Mucosa of descending colon (tissue), 3 donors: ENCODE measurements around the gene GALNTL6. TPM values are rescaled to one million over a fixed set of nuclear protein-coding genes. Genes with fewer than 3 reads are reported as not detected.

Experiments
- ATAC-seq: fragments of 200-7000 bp; cut with Tn5 transposase; one replicate; pipeline ENCODE4 v1.9.1; 2020; ENCODE audit warnings: mild to moderate bottlenecking, moderate library complexity
- DNase-seq, 3 donors: peaks; one replicate each; pipeline ENCODE4 v3.0.0-alpha.2; 2020
- H3K36me3 ChIP-seq: fragments of 200-600 bp; one replicate; pipeline ENCODE4 v1.8.0; 2021; ENCODE audit warnings: low read depth, mild to moderate bottlenecking
- H3K4me1 ChIP-seq: fragments of 200-600 bp; one replicate; pipeline ENCODE4 v1.8.0; 2021; ENCODE audit warnings: low read depth, mild to moderate bottlenecking
- H3K4me3 ChIP-seq: fragments of 200-600 bp; one replicate; pipeline ENCODE4 v1.8.0; 2021; ENCODE audit warnings: mild to moderate bottlenecking
- H3K9me3 ChIP-seq: fragments of 200-600 bp; one replicate; pipeline ENCODE4 v1.8.0; 2021; ENCODE audit warnings: mild to moderate bottlenecking
- CTCF ChIP-seq: fragments of 200-600 bp; IDR thresholded peaks from one replicate; pipeline ENCODE4 v1.8.0; 2022; ENCODE audit warnings: antibody characterized with exemption, mild to moderate bottlenecking
- intact Hi-C, 2 donors: fragments of 100-400 bp; cut with DNase I in 1 of 2; cut with micrococcal nuclease in 1 of 2; formaldehyde crosslinking; loops; one replicate each; pipeline versions ENCODE4 v1.11.0 to v1.11.1; 2022; cut with DNase I, micrococcal nuclease
- total RNA-seq, 3 donors: library from RNA; stranded (reverse); fragmentation: NEBNext Ultra II Directional in 2 of 3; extraction: Animal tissue kit (Norgen Biotek cat#: 25700) in 2 of 3; gene quantifications; one replicate each; pipeline versions ENCODE4 v1.2.1 to v1.2.4, GENCODE V29; 2021 to 2023
- donor health status: DM: no; HTN: no; CAD: no; lungs with moderate emphysema.
- donor health status: DM: no; HTN: no; CAD: no.
- donor health status: DM: no; HTN: yes; CAD: no.

GALNTL6 gene
- total RNA-seq, 3 donors from 2014 or later = 0.12 to 0.27 (median 0.19) TPM

GRCh38 chr4:172485007-172485406 lies 671.8 kb downstream of the GALNTL6 start:
- ATAC-seq (no peak), DNase-seq (no peak)
- Histone ChIP-seq H3K4me3 (no peak overlapping the region), H3K4me1 (no peaks in the 10 kb centered on the region), H3K9me3 (peaks cover 12% of the 10 kb centered on the region), H3K36me3 (no peaks in the 10 kb centered on the region)
- no peak for TF ChIP-seq CTCF
- intact Hi-C loops = no loop called here

GRCh38 chr4:172486531-172486930 lies 673.3 kb downstream of the GALNTL6 start:
- intact Hi-C loops = no loop called here
- TF ChIP-seq CTCF = no peak

DNA sequence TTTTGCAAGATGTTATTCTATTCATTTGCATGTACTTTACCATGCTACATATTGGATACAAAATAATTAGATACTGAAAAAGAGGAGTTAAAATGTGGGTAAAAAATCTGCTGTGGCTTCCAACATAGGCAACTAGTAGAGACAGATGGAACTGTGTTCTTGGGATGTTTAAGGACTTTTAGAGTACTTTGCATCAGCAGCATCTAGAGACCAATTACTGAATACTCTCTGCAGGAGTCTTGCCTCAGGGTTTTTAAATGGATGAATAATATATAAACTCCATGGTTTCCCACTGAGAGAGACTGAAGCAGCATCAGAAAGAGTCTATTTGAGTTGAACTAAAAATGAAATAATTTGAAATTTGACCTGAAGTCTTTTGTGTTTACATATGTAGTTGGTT lies 676.7 kb downstream of the GALNTL6 start:
- no peak for TF ChIP-seq CTCF

More at GRCh38 chr4:172486531-172486930, 673.3 kb downstream of the GALNTL6 start:
- no peak overlapping the region for H3K4me3 ChIP-seq
- H3K4me1 ChIP-seq = no peaks in the 10 kb centered on the region
- ATAC-seq (no peak), DNase-seq (no peak)
- H3K9me3 ChIP-seq = peaks cover 11% of the 10 kb centered on the region
- H3K36me3 ChIP-seq = no peaks in the 10 kb centered on the region

DNA sequence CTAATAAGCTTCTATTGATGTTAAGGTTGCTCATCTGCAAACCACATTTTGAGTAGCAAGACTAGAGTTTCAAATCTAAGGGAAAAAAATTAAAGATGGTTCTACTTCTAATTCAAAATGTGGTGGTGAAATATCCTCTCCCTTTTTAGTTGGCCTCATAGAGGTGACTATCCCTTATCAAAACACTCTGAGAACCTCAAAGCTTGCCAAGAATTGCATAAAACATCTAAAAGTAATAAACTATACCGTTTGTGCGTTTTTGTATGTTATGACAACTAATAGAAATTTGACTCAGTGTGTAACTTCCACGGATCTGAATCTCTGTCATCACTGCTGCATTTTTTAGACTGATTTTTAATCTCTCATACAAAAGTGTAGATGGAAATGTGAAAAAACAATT lies 682.6 kb downstream of the GALNTL6 start:
- DNase-seq (no peak), ATAC-seq (no peak)
- no peaks in the 10 kb centered on the region for H3K9me3 ChIP-seq
- intact Hi-C loops = no loop called here
- no peaks in the 10 kb centered on the region for H3K36me3 ChIP-seq
- TF ChIP-seq CTCF = no peak
- H3K4me1 ChIP-seq = no peaks in the 10 kb centered on the region
- no peak overlapping the region for H3K4me3 ChIP-seq

More for the DNA sequence above, 676.7 kb downstream of the GALNTL6 start:
- Histone ChIP-seq H3K36me3 (no peaks in the 10 kb centered on the region), H3K9me3 (no peaks in the 10 kb centered on the region), H3K4me1 (no peaks in the 10 kb centered on the region), H3K4me3 (no peak overlapping the region)
- DNase-seq = no peak
- ATAC-seq = no peak
- intact Hi-C loops = no loop called here

DNA sequence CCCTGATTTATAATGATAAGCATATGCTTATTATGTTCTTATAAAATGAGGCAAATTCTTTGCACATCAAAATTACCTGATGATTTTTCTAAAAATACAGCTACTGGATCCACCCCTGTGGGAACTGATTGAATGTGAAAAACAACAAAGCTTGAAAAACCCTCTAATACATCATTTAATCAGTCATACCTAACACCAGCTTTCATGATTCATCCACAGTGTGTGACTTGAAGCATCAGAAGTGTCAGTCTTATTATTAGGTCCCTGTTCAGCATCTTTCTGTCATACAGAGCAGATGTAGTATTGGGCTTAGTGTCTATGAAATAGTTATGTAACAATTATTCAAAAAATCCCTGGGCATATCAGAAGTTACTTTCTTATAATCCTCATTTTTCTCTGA lies 684.1 kb downstream of the GALNTL6 start:
- DNase-seq (no peak), ATAC-seq (no peak)
- TF ChIP-seq CTCF = no peak
- Histone ChIP-seq H3K36me3 (no peaks in the 10 kb centered on the region), H3K9me3 (no peaks in the 10 kb centered on the region), H3K4me3 (no peak overlapping the region), H3K4me1 (no peaks in the 10 kb centered on the region)
- intact Hi-C loops = no loop called here

DNA sequence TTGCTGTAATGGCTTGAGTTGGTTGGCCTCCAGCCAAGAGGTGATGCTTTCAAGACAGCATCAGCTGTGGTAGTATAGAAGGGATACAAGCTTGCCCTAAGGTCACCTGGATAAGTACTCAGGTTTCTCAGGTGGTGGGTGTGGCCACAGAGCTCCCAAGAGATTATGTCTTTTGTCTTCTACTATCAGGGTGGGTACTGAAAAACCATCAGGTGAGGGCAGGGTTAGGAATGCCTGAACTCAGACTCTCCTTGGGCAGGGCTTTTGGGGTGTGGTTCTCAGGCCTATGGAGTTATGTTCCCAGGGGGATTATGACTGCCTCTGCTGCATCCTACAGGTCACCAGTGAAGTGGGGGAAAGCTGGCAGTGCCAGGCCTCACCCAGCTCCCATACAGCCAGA lies 700.8 kb downstream of the GALNTL6 start:
- Histone ChIP-seq H3K9me3 (no peaks in the 10 kb centered on the region), H3K4me1 (no peaks in the 10 kb centered on the region), H3K4me3 (no peak overlapping the region), H3K36me3 (no peaks in the 10 kb centered on the region)
- ATAC-seq = peak; percentile 21
- peak in 1 of 3 donors; percentile 26 for DNase-seq
- intact Hi-C loops = no loop called here
- TF ChIP-seq CTCF = no peak
